Jurkat, Clone E6-1 (cell line): ENCODE results near the gene BOD1.
"Not testable (repeated sequence)": the region's sequence is repeated elsewhere in the genome, so short reads cannot be mapped to it uniquely, and the experiment has no call there.

ENCODE experiments used
- DNase-seq: peaks from one replicate; pipeline ENCODE4 v3.0.0-alpha.2; 2011; ENCODE audit warnings: low read depth, low spot score
- H3K4me3 ChIP-seq: 2 replicates; pipeline ENCODE4 v1.5.1; 2011; ENCODE audit warnings: mild to moderate bottlenecking, low read length, control low read depth, moderate library complexity

The BOD1 gene

DNA sequence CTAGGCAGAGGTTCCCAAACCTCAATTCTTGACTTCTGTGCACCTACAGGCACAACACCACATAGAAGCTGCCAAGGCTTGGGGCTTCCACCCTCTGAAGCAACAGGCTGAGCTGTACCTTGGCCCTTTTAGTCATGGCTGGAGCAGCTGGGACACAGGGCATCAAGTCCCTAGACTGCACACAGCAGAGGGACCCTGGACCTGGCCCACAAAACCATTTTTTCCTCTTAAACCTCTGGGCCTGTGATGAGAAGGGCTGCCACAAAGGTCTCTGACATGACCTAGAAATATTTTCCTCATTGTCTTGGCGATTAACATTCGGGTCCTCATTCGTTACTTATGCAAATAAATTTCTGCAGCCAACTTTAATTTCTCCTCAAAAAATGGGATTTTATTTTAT, 30.3 kb downstream of the BOD1 start:
- DNase-seq, H3K4me3 ChIP-seq: not testable (repeated sequence)

GRCh38 chr5:173583346-173583745, 33.1 kb downstream of the BOD1 start:
- H3K4me3 ChIP-seq, result no peak overlapping the region
- no peak for DNase-seq

DNA sequence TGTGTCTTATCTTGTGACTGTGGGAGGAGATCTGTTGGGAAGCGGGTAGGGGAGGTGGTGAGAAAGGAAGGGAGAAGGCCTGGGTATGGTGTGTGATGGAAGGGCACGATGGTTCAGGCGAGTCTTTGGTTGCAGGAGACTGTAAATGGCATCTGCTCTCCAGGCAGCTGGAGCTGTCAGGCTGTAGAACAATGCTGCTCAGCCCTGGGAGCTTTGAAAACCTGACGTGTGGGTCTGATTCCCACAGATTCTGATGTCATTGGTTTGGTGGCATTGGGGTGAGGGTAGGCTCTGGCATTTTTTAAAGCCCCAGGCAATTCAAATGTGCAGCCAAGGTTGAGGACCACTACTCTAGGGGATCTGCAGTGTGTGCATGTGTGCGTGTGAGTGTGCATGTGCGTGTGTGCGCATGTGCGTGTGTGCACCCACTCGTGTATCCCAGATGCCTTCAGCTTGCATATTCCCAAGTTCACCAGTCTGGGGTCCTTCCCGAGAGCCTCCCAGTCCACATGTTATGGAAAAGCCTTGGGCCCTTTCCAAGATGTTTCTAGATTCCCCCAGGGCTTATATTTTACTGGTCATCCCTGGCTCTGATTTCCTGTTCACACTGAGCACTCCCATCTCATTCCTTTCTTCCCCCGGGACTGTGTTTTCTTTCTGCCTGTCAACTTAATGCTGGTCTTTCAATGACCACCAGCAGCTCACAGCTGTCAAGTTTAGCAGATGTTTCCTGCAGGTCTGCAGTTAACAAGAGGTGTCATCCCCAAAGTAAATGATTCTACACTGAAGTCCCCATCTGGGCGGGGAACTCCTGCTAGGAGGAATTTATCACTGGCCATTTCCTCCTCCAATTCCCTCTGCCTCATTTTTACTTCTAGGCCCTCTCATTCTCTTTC, 34.0 kb downstream of the BOD1 start:
- no peak overlapping the region for H3K4me3 ChIP-seq
- DNase-seq, result no peak

GRCh38 chr5:173581408-173582215, 34.8 kb downstream of the BOD1 start:
- H3K4me3 ChIP-seq, result no peak overlapping the region
- peak; percentile 41 for DNase-seq

DNA sequence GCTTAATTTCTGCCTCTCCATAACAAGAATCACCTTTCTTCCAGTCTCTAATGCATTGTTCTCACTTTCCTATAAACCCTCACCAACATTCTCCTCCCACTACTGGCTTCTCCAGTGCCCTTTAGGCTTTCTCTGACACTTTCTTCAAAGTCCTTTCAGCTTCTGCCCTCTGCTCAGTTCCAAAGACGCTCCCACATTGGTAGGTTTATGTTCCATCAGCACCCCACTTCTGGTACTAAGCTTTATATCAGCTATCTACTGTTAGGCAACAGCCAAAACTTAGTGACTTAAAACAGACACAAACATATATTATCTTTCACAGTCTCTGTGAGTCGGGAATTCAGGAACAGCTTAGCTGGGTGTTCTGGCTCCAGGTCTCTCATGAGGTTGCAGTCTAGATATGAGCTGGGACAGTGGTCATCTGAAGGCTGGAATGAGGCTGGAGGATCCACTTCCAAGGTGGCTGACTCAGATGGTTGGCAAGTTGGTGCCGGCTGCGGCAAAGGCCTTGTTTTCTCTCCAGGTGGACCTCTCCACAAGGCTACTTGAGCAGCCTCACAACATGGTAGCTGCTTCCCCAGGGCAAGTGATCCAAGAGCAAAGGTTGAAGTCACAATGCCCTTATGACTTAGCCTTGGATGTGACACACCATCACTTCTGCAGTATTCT, 37.4 kb downstream of the BOD1 start:
- no peak overlapping the region for H3K4me3 ChIP-seq
- DNase-seq, result no peak

- no peak overlapping the region for H3K4me3 ChIP-seq
- DNase-seq, result no peak
Observed at GRCh38 chr5:173577817-173578216, 38.6 kb downstream of the BOD1 start.

DNA sequence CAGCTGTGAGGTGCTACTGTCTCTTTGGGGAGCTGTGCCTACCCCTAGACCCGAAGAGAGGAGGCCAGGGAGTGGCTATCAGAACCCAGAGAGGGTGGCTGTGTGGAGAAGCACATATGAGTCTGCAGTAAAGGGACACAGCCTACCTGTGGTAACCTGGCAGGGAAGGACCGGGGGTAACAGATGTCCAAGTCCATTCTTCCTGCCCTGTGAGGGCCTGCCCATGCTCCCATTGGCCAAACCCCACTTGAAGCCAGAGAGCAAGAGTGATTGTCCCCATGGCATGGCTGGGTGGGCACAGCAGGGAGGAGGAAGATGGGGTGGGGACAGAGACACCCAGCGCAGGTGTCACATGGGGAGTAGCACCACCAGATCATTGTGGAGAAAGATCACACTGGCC, 39.3 kb downstream of the BOD1 start:
- no peak for DNase-seq
- no peak overlapping the region for H3K4me3 ChIP-seq

DNA sequence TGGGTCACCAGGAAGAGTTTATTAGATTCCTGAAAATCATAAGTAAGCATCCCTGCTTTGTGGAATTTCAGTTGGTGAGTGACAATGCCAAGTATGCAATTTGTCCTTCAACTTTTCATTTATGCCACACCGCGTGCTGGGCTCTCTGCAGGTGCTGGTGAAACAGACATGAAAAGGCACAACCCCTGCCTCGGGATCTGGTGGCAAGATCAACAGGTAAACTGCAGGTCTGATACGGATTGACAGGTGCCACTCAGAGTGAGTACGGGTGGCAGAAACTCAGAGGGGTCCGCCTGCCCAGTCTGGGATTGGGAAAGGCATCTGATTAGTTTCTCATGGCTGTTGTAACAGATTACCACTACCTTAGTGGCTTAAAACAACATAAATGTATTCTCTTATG, 40.5 kb downstream of the BOD1 start:
- DNase-seq, result no peak
- no peak overlapping the region for H3K4me3 ChIP-seq

DNA sequence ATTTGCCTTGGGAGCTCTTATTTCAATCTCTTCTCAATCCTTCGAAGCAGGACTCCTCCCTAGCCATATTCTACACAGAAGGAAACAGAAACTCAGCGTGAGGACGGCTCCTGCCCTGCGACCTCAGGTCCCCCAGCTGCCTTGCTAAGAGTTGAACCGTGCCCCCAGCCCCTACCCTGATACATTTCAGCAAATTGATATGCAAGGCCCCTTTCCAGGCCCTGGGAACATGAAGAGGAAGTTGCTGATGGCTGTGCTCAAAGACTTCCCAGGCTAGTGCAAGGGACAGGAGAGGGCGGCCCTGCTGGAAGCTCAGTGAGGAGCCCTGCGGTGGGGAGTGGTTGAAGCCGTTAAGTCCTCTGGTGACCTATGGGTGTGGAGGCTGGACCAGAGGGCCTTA, 41.5 kb downstream of the BOD1 start:
- no peak overlapping the region for H3K4me3 ChIP-seq
- no peak for DNase-seq

DNA sequence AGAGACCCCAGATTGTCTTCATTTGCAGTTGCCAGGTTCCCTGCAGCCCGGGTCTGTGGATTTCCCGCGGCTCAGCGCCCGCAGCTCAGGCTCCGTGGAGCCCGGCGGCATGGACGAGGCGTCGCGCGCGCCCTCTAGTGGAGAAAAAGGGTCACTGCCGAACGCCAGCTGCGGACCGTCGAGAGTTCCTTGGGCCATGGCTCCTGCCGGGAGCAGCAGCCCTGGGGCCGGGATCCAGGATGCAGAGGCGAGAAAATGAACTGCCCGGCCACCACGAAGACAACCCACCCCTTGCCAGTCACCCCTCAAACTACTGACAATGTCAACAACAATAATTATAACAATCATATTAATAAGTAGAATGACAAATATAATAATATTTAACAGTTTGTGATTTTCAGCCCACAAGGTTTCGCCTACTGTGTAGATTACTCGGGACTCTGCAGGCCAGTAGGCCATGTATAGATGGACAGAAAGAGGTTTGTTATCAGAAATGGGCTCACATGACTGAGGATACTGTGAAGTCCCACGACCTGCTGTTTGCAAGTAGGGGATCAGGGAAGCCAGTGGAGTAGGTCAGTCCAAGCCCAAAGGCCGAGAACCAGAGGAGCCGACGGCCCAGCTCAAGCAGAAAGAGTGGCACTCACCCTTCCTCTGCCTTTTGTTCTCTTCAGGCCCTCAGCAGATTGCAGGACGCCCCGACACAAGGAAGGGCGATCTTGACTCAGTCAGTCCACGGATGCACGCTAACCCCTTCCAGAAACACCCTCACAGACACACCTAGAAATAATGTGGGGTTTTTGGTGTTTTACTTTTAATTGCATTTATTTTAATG, 43.1 kb downstream of the BOD1 start:
- no peak overlapping the region for H3K4me3 ChIP-seq
- DNase-seq, result peak; percentile 16

DNA sequence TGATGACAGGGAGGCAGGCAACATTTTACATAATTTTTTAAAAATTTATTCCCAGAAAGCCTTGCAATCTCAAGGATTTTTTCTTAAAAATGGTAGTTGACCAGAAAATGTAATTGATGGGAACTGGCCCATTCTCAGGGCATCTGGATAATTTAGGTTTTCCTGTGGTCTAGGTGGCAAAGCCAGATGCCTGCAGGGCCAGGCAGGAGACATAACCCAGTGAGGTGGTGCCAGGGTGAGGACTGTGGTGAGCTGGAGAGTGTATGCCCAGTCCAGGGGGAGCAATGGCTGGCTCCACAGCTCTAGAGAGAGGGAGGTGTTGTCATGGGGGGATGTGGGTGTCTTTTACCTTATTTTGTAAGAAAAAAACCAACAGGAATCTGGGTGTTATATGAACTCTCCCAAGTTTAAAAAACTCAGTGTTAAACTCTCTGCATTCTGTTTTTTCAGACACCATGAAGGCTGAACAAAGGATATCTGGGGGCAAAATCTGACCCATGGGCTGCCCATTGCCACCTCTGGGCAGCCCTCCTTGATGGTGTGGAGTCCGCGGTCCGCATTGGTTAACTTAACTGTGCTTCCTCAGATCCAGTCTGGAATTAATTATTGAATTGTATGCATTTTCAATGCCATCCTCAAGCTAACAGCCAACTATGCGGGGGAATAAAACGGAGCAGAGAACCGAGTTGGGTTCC, 43.9 kb downstream of the BOD1 start:
- DNase-seq, result no peak
- H3K4me3 ChIP-seq, result no peak overlapping the region

GRCh38 chr5:173570321-173571090, 45.9 kb downstream of the BOD1 start:
- DNase-seq, result no peak
- no peak overlapping the region for H3K4me3 ChIP-seq

GRCh38 chr5:173568703-173569102, 47.7 kb downstream of the BOD1 start:
- no peak for DNase-seq
- no peak overlapping the region for H3K4me3 ChIP-seq

DNA sequence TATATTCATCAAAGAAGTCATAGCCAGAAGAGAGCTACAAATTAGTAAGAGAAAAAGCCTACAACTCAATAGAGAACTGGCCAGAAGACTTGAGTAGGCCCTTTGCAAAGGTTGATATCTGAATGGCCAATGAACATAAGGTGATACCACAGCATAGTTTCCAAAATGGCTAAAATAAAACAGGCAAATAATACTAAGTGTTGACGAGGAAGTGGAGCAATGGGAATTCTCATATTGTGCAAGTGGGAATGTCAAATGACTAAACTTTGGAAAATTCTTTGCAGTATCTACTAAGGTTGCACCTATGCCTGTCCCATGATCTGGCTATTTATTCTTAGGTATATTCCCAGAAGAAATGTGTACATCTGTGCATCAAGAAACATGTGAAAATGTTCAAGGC, 48.3 kb downstream of the BOD1 start:
- no peak overlapping the region for H3K4me3 ChIP-seq
- DNase-seq, result no peak

DNA sequence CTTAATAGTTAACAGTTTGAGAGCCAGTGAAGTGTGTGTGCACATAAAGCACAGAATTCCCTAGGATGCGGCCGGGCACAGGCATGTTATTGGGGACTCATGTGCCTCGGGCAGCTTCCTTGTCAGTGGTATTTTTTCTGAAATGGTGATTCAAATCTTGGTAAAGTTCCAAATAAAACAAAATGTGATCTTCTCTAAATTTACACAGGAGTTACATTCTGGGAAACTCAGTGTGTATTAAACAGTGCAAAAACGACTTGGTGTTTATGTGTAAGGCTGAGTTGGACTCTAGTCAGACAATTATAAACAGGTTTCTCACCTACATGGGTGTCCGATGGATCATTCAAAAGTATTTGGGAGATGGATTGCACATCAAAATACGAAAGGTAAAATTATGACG, 48.9 kb downstream of the BOD1 start:
- no peak for DNase-seq
- H3K4me3 ChIP-seq, result no peak overlapping the region

DNA sequence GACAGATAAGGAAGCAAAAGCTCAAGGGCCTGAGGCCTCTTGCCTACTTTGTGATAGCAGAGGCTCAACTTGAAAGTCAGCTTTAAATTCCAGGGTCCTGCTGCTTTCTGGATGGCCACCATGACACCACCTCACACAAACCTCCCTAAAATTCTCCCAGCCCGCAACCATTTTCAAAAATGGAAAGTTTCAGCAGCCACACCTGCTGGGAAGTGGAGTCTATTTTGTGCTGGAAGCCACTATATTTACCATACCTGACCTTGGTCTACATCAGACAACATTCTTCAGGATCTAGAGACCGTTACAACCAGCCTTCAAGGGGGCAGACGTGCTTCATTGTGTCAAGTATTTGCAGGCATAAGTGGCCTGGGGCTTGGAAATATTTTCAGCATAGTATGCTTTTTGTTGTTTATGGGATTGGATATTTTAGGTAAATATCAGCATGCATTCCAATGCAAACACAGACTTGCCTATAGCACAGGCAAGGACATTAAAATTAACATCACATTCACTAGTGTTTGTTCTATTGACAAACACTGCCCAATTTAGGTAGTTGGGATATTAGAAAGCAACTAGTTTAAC, 50.9 kb downstream of the BOD1 start:
- DNase-seq, result no peak
- H3K4me3 ChIP-seq, result no peak overlapping the region

DNA sequence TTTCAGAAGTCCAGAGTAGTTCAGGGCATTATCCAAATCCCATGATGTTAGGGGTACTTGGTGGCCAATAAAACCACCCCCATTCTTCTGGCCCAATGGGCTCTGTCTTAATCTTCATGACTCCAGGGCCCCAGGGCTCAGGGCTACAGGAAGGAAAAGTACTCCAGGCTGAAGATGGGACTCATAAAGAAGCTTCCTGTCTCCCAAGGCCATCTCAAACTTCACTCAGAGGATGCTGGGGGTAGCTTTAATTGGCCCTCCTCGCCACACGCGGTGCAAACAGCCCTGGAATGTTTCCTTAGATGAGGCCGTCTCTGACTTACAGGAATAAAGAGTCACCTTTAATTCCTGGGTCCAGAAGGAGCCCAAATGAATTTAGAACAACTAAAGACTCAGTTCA, 52.3 kb downstream of the BOD1 start:
- no peak overlapping the region for H3K4me3 ChIP-seq

More for the DNA sequence above, 52.3 kb downstream of the BOD1 start:
- no peak for DNase-seq
